Stimulated activated naive CD8-positive, alpha-beta T cell treated with anti-CD3 and anti-CD28 coated beads, Interleukin-15, Interleukin-2, amounts not matched to agents 100 ng/mL and 50 ng/mL, for 24 hours (primary cell): ENCODE results near the gene NQO2.
"Not testable (repeated sequence)": the region's sequence is repeated elsewhere in the genome, so short reads cannot be mapped to it uniquely, and the experiment has no call there.

Experiments
- H3K27ac Mint-ChIP-seq: one replicate; pipeline ENCODE4 v1.8.0; 2021; ENCODE audit warnings: mild to moderate bottlenecking, mixed read lengths
- H3K27me3 Mint-ChIP-seq: one replicate; pipeline ENCODE4 v1.8.0; 2021; ENCODE audit warnings: mixed read lengths
- H3K36me3 Mint-ChIP-seq: one replicate; pipeline ENCODE4 v1.8.0; 2021; ENCODE audit warnings: low read depth, mixed read lengths
- H3K4me1 Mint-ChIP-seq: one replicate; pipeline ENCODE4 v1.8.0; 2021; ENCODE audit warnings: low read depth, mixed read lengths
- H3K4me3 Mint-ChIP-seq: one replicate; pipeline ENCODE4 v1.8.0; 2021; ENCODE audit warnings: mild to moderate bottlenecking, mixed read lengths
- H3K9me3 Mint-ChIP-seq: one replicate; pipeline ENCODE4 v1.8.0; 2021; ENCODE audit warnings: mixed read lengths

Gene NQO2

GRCh38 chr6:2990932-2991506, 8.7 kb upstream of the NQO2 start:
- Mint-ChIP-seq H3K9me3 (no peaks in the 10 kb centered on the region), H3K4me1 (peaks cover 27% of the 10 kb centered on the region), H3K27ac (peak overlapping the region; percentile 97), H3K36me3 (no peaks in the 10 kb centered on the region), H3K4me3 (peak overlapping the region; percentile 97), H3K27me3 (no peaks in the 10 kb centered on the region)

GRCh38 chr6:2992330-2992979, 7.2 kb upstream of the NQO2 start:
- no peaks in the 10 kb centered on the region for H3K36me3 Mint-ChIP-seq
- no peaks in the 10 kb centered on the region for H3K9me3 Mint-ChIP-seq
- no peak overlapping the region for H3K27ac Mint-ChIP-seq
- H3K4me1 Mint-ChIP-seq, result peaks cover 23% of the 10 kb centered on the region
- no peaks in the 10 kb centered on the region for H3K27me3 Mint-ChIP-seq
- no peak overlapping the region for H3K4me3 Mint-ChIP-seq

- no peak overlapping the region for H3K27ac Mint-ChIP-seq
- peaks cover 20% of the 10 kb centered on the region for H3K4me1 Mint-ChIP-seq
- H3K36me3 Mint-ChIP-seq, result no peaks in the 10 kb centered on the region
- H3K4me3 Mint-ChIP-seq, result no peak overlapping the region
- no peaks in the 10 kb centered on the region for H3K9me3 Mint-ChIP-seq
- H3K27me3 Mint-ChIP-seq, result no peaks in the 10 kb centered on the region
Observed at GRCh38 chr6:2993755-2994317, 5.9 kb upstream of the NQO2 start.

GRCh38 chr6:2998249-2998997, 1.3 kb upstream of the NQO2 start:
- Mint-ChIP-seq H3K27ac (peak overlapping the region; percentile 90), H3K4me3 (peak overlapping the region; percentile 84), H3K36me3 (peaks cover 13% of the 10 kb centered on the region), H3K4me1 (peaks cover 32% of the 10 kb centered on the region)
- not testable (repeated sequence) for H3K9me3 Mint-ChIP-seq, H3K27me3 Mint-ChIP-seq

GRCh38 chr6:2998998-2999617, 586 bp upstream of the NQO2 start:
- Mint-ChIP-seq H3K27me3 (no peaks in the 10 kb centered on the region), H3K36me3 (peaks cover 13% of the 10 kb centered on the region), H3K9me3 (no peaks in the 10 kb centered on the region), H3K27ac (peak overlapping the region; percentile 90), H3K4me3 (peak overlapping the region; percentile 84), H3K4me1 (peaks cover 32% of the 10 kb centered on the region)

- H3K9me3 Mint-ChIP-seq, result no peaks in the 10 kb centered on the region
- no peaks in the 10 kb centered on the region for H3K27me3 Mint-ChIP-seq
- H3K27ac Mint-ChIP-seq, result peak overlapping the region; percentile 31
- H3K4me3 Mint-ChIP-seq, result peak overlapping the region; percentile 91
- H3K36me3 Mint-ChIP-seq, result peaks cover 26% of the 10 kb centered on the region
- H3K4me1 Mint-ChIP-seq, result peaks cover 39% of the 10 kb centered on the region
Observed at GRCh38 chr6:3001146-3001772, 1.6 kb downstream of the NQO2 start.

- H3K27ac Mint-ChIP-seq, result peak overlapping the region; percentile 31
- H3K36me3 Mint-ChIP-seq, result peaks cover 32% of the 10 kb centered on the region
- H3K27me3 Mint-ChIP-seq, result no peaks in the 10 kb centered on the region
- no peaks in the 10 kb centered on the region for H3K9me3 Mint-ChIP-seq
- no peak overlapping the region for H3K4me3 Mint-ChIP-seq
- peaks cover 39% of the 10 kb centered on the region for H3K4me1 Mint-ChIP-seq
Observed at GRCh38 chr6:3001773-3002293, 2.1 kb downstream of the NQO2 start.

- not testable (repeated sequence) for H3K9me3 Mint-ChIP-seq, H3K4me3 Mint-ChIP-seq, H3K27me3 Mint-ChIP-seq, H3K27ac Mint-ChIP-seq
- H3K4me1 Mint-ChIP-seq, result peaks cover 36% of the 10 kb centered on the region
- peaks cover 44% of the 10 kb centered on the region for H3K36me3 Mint-ChIP-seq
Observed at GRCh38 chr6:3003226-3003625, 3.5 kb downstream of the NQO2 start.

GRCh38 chr6:3005077-3005476, 5.4 kb downstream of the NQO2 start:
- Mint-ChIP-seq H3K36me3 (peaks cover 60% of the 10 kb centered on the region), H3K4me1 (peaks cover 26% of the 10 kb centered on the region)

GRCh38 chr6:3005874-3006273, 6.2 kb downstream of the NQO2 start:
- H3K9me3 Mint-ChIP-seq, result peaks cover 9% of the 10 kb centered on the region
- no peaks in the 10 kb centered on the region for H3K27me3 Mint-ChIP-seq
- peaks cover 24% of the 10 kb centered on the region for H3K4me1 Mint-ChIP-seq
- H3K27ac Mint-ChIP-seq, result no peak overlapping the region
- H3K4me3 Mint-ChIP-seq, result no peak overlapping the region
- H3K36me3 Mint-ChIP-seq, result peaks cover 68% of the 10 kb centered on the region

More at GRCh38 chr6:3005077-3005476, 5.4 kb downstream of the NQO2 start:
- no peak overlapping the region for H3K4me3 Mint-ChIP-seq
- no peak overlapping the region for H3K27ac Mint-ChIP-seq
- H3K27me3 Mint-ChIP-seq, result no peaks in the 10 kb centered on the region
- peaks cover 2% of the 10 kb centered on the region for H3K9me3 Mint-ChIP-seq

GRCh38 chr6:3006476-3006875, 6.8 kb downstream of the NQO2 start:
- Mint-ChIP-seq H3K4me1 (peaks cover 19% of the 10 kb centered on the region), H3K4me3 (no peak overlapping the region), H3K9me3 (peaks cover 15% of the 10 kb centered on the region), H3K36me3 (peaks cover 74% of the 10 kb centered on the region), H3K27me3 (no peaks in the 10 kb centered on the region), H3K27ac (no peak overlapping the region)

GRCh38 chr6:3007571-3007970, 7.9 kb downstream of the NQO2 start:
- H3K4me3 Mint-ChIP-seq, result no peak overlapping the region
- H3K36me3 Mint-ChIP-seq, result peaks cover 79% of the 10 kb centered on the region
- H3K27ac Mint-ChIP-seq, result no peak overlapping the region
- H3K9me3 Mint-ChIP-seq, result peaks cover 25% of the 10 kb centered on the region
- peaks cover 10% of the 10 kb centered on the region for H3K4me1 Mint-ChIP-seq
- no peaks in the 10 kb centered on the region for H3K27me3 Mint-ChIP-seq

- H3K4me1 Mint-ChIP-seq, H3K27ac Mint-ChIP-seq, H3K27me3 Mint-ChIP-seq, H3K4me3 Mint-ChIP-seq: not testable (repeated sequence)
- peaks cover 29% of the 10 kb centered on the region for H3K9me3 Mint-ChIP-seq
- peaks cover 82% of the 10 kb centered on the region for H3K36me3 Mint-ChIP-seq
Observed at GRCh38 chr6:3008712-3009265, 9.1 kb downstream of the NQO2 start.

- no peaks in the 10 kb centered on the region for H3K27me3 Mint-ChIP-seq
- peaks cover 7% of the 10 kb centered on the region for H3K4me1 Mint-ChIP-seq
- peaks cover 29% of the 10 kb centered on the region for H3K9me3 Mint-ChIP-seq
- peaks cover 84% of the 10 kb centered on the region for H3K36me3 Mint-ChIP-seq
- no peak overlapping the region for H3K27ac Mint-ChIP-seq
- no peak overlapping the region for H3K4me3 Mint-ChIP-seq
Observed at GRCh38 chr6:3009930-3010329, 10.2 kb downstream of the NQO2 start.
